ENCODE results near the gene ZBTB5. TPM values are rescaled to one million over a fixed set of nuclear protein-coding genes. Genes with fewer than 3 reads are reported as not detected.

ZBTB5 gene
- total and polyA plus RNA-seq, 2 donors (not counting 1 experiment from before 2014, with no cell fraction given): 5.1 to 7.3 TPM

- no peaks in the 10 kb centered on the region for H4K20me1 ChIP-seq (ENCODE audit: control insufficient read depth, extremely low read depth, insufficient read depth, low read length)
- H2AFZ ChIP-seq (ENCODE audit: low read length): no peak overlapping the region
Measured at GRCh38 chr9:37395229-37395628, 70.0 kb downstream of the ZBTB5 start.

GRCh38 chr9:37392272-37392671 lies 73.0 kb downstream of the ZBTB5 start:
- H3K4me2 ChIP-seq (ENCODE audit: extremely low read depth, insufficient read depth, low read length): no peak overlapping the region
- no peaks in the 10 kb centered on the region for H3K36me3 ChIP-seq (ENCODE audit: control insufficient read depth, insufficient read depth, low read length)
- no peaks in the 10 kb centered on the region for H3K9me3 ChIP-seq (ENCODE audit: control insufficient read depth, insufficient read depth, low read depth, low read length)
- TF ChIP-seq EZH2 (IDR thresholded peaks at IDR 0.05; ENCODE audit: low read length, missing control alignments) (no peak), CTCF (conservative IDR thresholded peaks at IDR 0.05 in 1 of 2, IDR thresholded peaks at IDR 0.05 in 1 of 2; ENCODE audit: low read depth in 1 of 2, low read length in 2 of 2) (no peak)
- no peaks in the 10 kb centered on the region for H4K20me1 ChIP-seq (ENCODE audit: control insufficient read depth, extremely low read depth, insufficient read depth, low read length)
- H3K9ac ChIP-seq (ENCODE audit: insufficient read depth, low read length): no peak overlapping the region
- H2AFZ ChIP-seq (ENCODE audit: low read length): no peak overlapping the region
- no peak for DNase-seq (ENCODE audit: low read depth in 2 of 2)
- no peaks in the 10 kb centered on the region for H3K4me1 ChIP-seq (ENCODE audit: control insufficient read depth, extremely low read depth, insufficient read depth, low read length)
- no peak overlapping the region for H3K4me3 ChIP-seq (replicated peaks in 1 of 4; ENCODE audit: control extremely low read depth in 1 of 4, insufficient read depth in 1 of 4, low read depth in 3 of 4, low read length in 4 of 4)
- H3K27me3 ChIP-seq (ENCODE audit: control insufficient read depth, insufficient read depth, low read length): peaks cover 2% of the 10 kb centered on the region
- H3K79me2 ChIP-seq (ENCODE audit: control insufficient read depth, insufficient read depth, low read length): no peaks in the 10 kb centered on the region
- H3K27ac ChIP-seq (ENCODE audit: insufficient read depth, low read length): no peak overlapping the region

More at GRCh38 chr9:37395229-37395628, 70.0 kb downstream of the ZBTB5 start:
- no peak overlapping the region for H3K4me2 ChIP-seq (ENCODE audit: extremely low read depth, insufficient read depth, low read length)
- no peak overlapping the region for H3K9ac ChIP-seq (ENCODE audit: insufficient read depth, low read length)
- H3K4me1 ChIP-seq (ENCODE audit: control insufficient read depth, extremely low read depth, insufficient read depth, low read length): no peaks in the 10 kb centered on the region
- no peaks in the 10 kb centered on the region for H3K79me2 ChIP-seq (ENCODE audit: control insufficient read depth, insufficient read depth, low read length)
- H3K27ac ChIP-seq (ENCODE audit: insufficient read depth, low read length): no peak overlapping the region
- H3K36me3 ChIP-seq (ENCODE audit: control insufficient read depth, insufficient read depth, low read length): no peaks in the 10 kb centered on the region
- no peak overlapping the region for H3K4me3 ChIP-seq (replicated peaks in 1 of 4; ENCODE audit: control extremely low read depth in 1 of 4, insufficient read depth in 1 of 4, low read depth in 3 of 4, low read length in 4 of 4)
- no peaks in the 10 kb centered on the region for H3K9me3 ChIP-seq (ENCODE audit: control insufficient read depth, insufficient read depth, low read depth, low read length)
- peaks cover 2% of the 10 kb centered on the region for H3K27me3 ChIP-seq (ENCODE audit: control insufficient read depth, insufficient read depth, low read length)
- DNase-seq (ENCODE audit: low read depth in 2 of 2): no peak
- TF ChIP-seq CTCF (conservative IDR thresholded peaks at IDR 0.05 in 1 of 2, IDR thresholded peaks at IDR 0.05 in 1 of 2; ENCODE audit: low read depth in 1 of 2, low read length in 2 of 2) (no peak), EZH2 (IDR thresholded peaks at IDR 0.05; ENCODE audit: low read length, missing control alignments) (no peak)

- H2AFZ ChIP-seq (ENCODE audit: low read length): no peak overlapping the region
- H3K27me3 ChIP-seq (ENCODE audit: control insufficient read depth, insufficient read depth, low read length): peaks cover 2% of the 10 kb centered on the region
- no peak overlapping the region for H3K4me2 ChIP-seq (ENCODE audit: extremely low read depth, insufficient read depth, low read length)
- H3K36me3 ChIP-seq (ENCODE audit: control insufficient read depth, insufficient read depth, low read length): no peaks in the 10 kb centered on the region
- no peak overlapping the region for H3K9ac ChIP-seq (ENCODE audit: insufficient read depth, low read length)
- H3K9me3 ChIP-seq (ENCODE audit: control insufficient read depth, insufficient read depth, low read depth, low read length): no peaks in the 10 kb centered on the region
- H3K4me1 ChIP-seq (ENCODE audit: control insufficient read depth, extremely low read depth, insufficient read depth, low read length): no peaks in the 10 kb centered on the region
- DNase-seq (ENCODE audit: low read depth in 2 of 2): no peak
- no peak overlapping the region for H3K27ac ChIP-seq (ENCODE audit: insufficient read depth, low read length)
- no peaks in the 10 kb centered on the region for H4K20me1 ChIP-seq (ENCODE audit: control insufficient read depth, extremely low read depth, insufficient read depth, low read length)
- H3K4me3 ChIP-seq (replicated peaks in 1 of 4; ENCODE audit: control extremely low read depth in 1 of 4, insufficient read depth in 1 of 4, low read depth in 3 of 4, low read length in 4 of 4): no peak overlapping the region
- no peaks in the 10 kb centered on the region for H3K79me2 ChIP-seq (ENCODE audit: control insufficient read depth, insufficient read depth, low read length)
- TF ChIP-seq EZH2 (IDR thresholded peaks at IDR 0.05; ENCODE audit: low read length, missing control alignments): no peak
- TF ChIP-seq CTCF (conservative IDR thresholded peaks at IDR 0.05 in 1 of 2, IDR thresholded peaks at IDR 0.05 in 1 of 2; ENCODE audit: low read depth in 1 of 2, low read length in 2 of 2): peak in 1 of 2 donors; percentile 21
Measured at GRCh38 chr9:37390759-37391158, 74.5 kb downstream of the ZBTB5 start.

Other genes starting within 250 kb of the ZBTB5 start
- 107 and 108 TPM in 2 replicates for gene GRHPR, start 42.8 kb downstream of the ZBTB5 start, total RNA-seq
- gene GRHPR, start 42.8 kb downstream of the ZBTB5 start, polyA plus RNA-seq: 107 and 108 TPM in 2 replicates
- 31.7 and 43.7 TPM in 2 replicates for gene POLR1E, start 20.5 kb upstream of the ZBTB5 start, total RNA-seq
- 30.9 and 59.2 TPM in 2 replicates for gene POLR1E, start 20.5 kb upstream of the ZBTB5 start, polyA plus RNA-seq
- 11.6 and 12.2 TPM in 2 replicates for gene FBXO10, start 110.9 kb upstream of the ZBTB5 start, total RNA-seq
- gene FBXO10, start 110.9 kb upstream of the ZBTB5 start, polyA plus RNA-seq: 7.6 and 8.2 TPM in 2 replicates
- gene TOMM5, start 127.1 kb upstream of the ZBTB5 start, total RNA-seq: 113 and 128 TPM in 2 replicates
- gene TOMM5, start 127.1 kb upstream of the ZBTB5 start, polyA plus RNA-seq: 162 and 203 TPM in 2 replicates
- not detected in 2 replicates for gene FRMPD1, start 185.5 kb upstream of the ZBTB5 start, total RNA-seq
- gene FRMPD1, start 185.5 kb upstream of the ZBTB5 start, polyA plus RNA-seq: not detected in 2 replicates

Data from fibroblast of lung (primary cell).